GM20000 (cell line): ENCODE results near the gene SEC31A.

ENCODE experiments used
- DNase-seq: peaks from one replicate; pipeline ENCODE4 v3.0.0; 2012; ENCODE audit warnings: low spot score
- CTCF ChIP-seq: IDR thresholded peaks from 2 replicates; pipeline ENCODE4 v1.5.1; 2012; ENCODE audit warnings: mild to moderate bottlenecking, control low read depth; ENCODE audit errors: extremely low read depth, missing control alignments

SEC31A gene

GRCh38 chr4:82797405-82798111 is 93.4 kb downstream of the SEC31A start:
- no peak for TF ChIP-seq CTCF
- peak; percentile 44 for DNase-seq

DNA sequence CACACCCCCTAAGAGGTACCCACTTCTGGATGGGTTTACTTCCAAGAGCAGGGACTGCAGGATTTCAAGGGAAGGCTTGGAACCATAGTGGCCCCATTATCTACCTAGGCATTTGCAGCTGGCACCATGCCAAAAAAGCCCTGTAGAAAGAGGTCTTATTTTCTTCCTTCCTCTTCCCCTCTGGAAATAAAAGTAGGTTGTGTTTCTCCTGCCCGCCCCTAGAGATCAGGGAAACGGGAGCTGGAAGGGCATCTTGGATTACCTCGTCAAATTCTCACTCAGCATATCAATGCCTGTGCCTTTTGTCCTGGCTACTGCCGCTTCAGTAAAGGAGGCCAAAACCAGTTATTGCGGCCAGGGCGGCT is 93.9 kb downstream of the SEC31A start:
- peak; percentile 24 for DNase-seq
- no peak for TF ChIP-seq CTCF

GRCh38 chr4:82792912-82793649 is 97.9 kb downstream of the SEC31A start:
- DNase-seq, result no peak
- TF ChIP-seq CTCF, result no peak

GRCh38 chr4:82791179-82791578 is 99.8 kb downstream of the SEC31A start:
- no peak for DNase-seq
- TF ChIP-seq CTCF, result no peak

- no peak for TF ChIP-seq CTCF
- DNase-seq, result no peak
These were observed 100.8 kb downstream of the SEC31A start for GRCh38 chr4:82790060-82790660.

GRCh38 chr4:82789025-82789776 is 101.8 kb downstream of the SEC31A start:
- TF ChIP-seq CTCF, result no peak
- DNase-seq, result no peak
